ENCODE measurements around the gene PRKX.

The PRKX gene

DNA sequence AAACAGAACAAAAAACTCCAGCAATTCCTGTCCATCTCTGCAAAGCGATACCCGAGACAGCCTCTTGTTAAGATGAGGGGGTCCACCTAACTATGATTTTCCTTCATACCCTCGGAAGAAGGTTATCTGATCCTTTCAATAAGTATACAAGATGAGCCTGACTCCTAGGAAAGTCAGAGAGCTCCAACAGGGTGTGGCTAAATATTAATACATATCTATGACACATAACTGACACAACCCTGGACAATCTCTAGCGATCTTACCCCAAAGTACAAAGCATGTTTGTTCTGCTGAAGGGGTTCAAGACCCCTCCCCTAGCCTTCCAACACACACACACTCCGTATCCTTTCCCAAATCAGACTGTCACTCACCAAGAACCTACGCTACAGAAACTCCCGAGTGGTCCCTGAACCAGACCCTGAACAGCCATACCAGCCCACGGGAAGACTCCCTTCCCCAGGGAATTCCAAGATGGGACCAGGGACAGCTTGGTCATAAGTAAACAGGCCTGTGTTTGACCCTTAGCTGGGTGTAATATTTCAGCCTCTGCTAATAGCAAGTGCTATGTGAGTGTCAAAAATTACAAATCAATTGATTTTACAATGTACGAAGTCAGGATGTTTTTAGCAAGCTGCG, 110.3 kb downstream of the PRKX start:
- TF ChIP-seq, protein P1, sequence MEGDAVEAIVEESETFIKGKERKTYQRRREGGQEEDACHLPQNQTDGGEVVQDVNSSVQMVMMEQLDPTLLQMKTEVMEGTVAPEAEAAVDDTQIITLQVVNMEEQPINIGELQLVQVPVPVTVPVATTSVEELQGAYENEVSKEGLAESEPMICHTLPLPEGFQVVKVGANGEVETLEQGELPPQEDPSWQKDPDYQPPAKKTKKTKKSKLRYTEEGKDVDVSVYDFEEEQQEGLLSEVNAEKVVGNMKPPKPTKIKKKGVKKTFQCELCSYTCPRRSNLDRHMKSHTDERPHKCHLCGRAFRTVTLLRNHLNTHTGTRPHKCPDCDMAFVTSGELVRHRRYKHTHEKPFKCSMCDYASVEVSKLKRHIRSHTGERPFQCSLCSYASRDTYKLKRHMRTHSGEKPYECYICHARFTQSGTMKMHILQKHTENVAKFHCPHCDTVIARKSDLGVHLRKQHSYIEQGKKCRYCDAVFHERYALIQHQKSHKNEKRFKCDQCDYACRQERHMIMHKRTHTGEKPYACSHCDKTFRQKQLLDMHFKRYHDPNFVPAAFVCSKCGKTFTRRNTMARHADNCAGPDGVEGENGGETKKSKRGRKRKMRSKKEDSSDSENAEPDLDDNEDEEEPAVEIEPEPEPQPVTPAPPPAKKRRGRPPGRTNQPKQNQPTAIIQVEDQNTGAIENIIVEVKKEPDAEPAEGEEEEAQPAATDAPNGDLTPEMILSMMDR (IDR thresholded peaks at IDR 0.05; ENCODE audit: low read depth, low read length, missing control alignments): no peak
- H3K4me3 ChIP-seq (replicated peaks; ENCODE audit: low read depth, low read length): no peak overlapping the region
- DNase-seq (ENCODE audit: extremely low read depth, low read depth): no peak

DNA sequence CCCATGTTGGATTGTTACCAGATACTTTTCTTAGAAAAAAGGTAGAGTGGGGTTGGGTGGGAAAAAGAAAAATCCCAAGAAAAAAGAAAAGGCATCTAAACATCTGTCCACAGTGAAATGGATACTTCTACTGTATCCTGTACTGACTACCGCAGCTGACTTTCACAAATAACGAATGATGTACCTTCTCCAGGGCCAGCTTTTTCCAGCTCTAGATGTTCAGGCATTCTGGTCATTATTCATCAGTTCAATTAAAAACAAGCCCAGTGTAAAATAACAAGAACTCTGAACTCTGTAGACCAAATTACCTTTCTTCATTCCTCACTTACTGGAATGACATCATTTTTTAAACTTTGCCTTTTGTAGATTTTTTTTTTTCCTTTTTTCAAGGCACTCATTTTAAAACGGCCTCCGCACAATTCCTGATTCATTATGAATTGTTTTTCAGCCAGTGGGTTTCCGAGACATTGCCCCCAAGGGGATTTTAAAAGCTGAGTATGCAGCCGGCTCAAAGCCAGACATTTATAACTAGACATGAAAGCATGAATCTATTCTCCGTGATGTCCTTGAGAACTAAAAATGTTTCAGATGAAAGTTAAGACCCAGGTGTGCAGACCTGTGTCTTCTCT, 113.5 kb downstream of the PRKX start:
- TF ChIP-seq, protein P1 (IDR thresholded peaks at IDR 0.05; ENCODE audit: low read depth, low read length, missing control alignments): no peak
- no peak for DNase-seq (ENCODE audit: extremely low read depth, low read depth)
- H3K4me3 ChIP-seq (replicated peaks; ENCODE audit: low read depth, low read length): no peak overlapping the region

DNA sequence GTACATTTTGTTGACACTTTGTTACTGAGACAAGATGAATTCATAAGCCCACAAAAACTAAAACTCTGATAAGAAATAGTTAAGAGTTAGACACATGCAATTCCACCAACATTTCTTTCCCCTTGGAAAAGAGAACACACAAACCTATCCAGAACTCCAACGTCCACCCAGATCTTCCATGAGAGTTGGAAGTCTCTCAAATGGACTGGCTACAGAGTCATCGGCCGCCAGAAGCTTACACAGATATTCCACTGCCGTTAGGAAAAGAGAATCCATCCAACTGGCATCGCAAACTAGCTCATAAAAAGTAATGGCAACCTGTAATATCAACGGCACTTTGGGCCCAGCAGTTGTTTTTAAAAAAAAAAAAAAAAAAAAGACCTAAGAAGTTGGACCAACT, 114.7 kb downstream of the PRKX start:
- TF ChIP-seq, protein P1 (IDR thresholded peaks at IDR 0.05; ENCODE audit: low read depth, low read length, missing control alignments): no peak
- DNase-seq (ENCODE audit: extremely low read depth, low read depth): no peak
- H3K4me3 ChIP-seq (replicated peaks; ENCODE audit: low read depth, low read length): no peak overlapping the region

GRCh38 chrX:3598046-3598605, 115.3 kb downstream of the PRKX start:
- TF ChIP-seq, protein P1 (IDR thresholded peaks at IDR 0.05; ENCODE audit: low read depth, low read length, missing control alignments): no peak
- H3K4me3 ChIP-seq (replicated peaks; ENCODE audit: low read depth, low read length): no peak overlapping the region
- no peak for DNase-seq (ENCODE audit: extremely low read depth, low read depth)

- no peak overlapping the region for H3K4me3 ChIP-seq (replicated peaks; ENCODE audit: low read depth, low read length)
- TF ChIP-seq, protein P1 (IDR thresholded peaks at IDR 0.05; ENCODE audit: low read depth, low read length, missing control alignments): no peak
- DNase-seq (ENCODE audit: extremely low read depth, low read depth): no peak
Measured at GRCh38 chrX:3592184-3592583, 121.3 kb downstream of the PRKX start.

DNA sequence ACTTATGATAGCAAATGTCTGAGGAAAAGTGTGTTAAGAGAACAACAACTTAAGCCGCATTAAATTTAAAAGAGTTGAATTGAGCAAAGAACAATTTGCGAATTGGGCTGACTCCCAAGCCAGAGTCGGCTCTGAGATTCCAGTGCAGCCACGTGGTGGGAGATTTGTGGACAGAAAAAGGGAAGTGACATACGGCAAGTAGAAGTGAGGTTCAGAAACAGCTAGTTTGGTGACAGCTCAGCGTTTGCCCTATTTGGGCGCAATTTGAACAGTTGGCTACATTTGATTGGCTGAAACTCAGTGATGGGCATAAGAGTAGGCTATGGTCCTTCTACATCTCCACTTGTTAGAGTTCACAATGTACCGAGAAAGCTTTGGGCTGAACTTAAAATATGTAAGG, 124.0 kb downstream of the PRKX start:
- H3K4me3 ChIP-seq (replicated peaks; ENCODE audit: low read depth, low read length): no peak overlapping the region
- TF ChIP-seq, protein P1 (IDR thresholded peaks at IDR 0.05; ENCODE audit: low read depth, low read length, missing control alignments): no peak
- no peak for DNase-seq (ENCODE audit: extremely low read depth, low read depth)

Measured in HFF-Myc (cell line).